HepG2 (cell line): ENCODE measurements around the gene SEPTIN5. TPM values are rescaled to one million over a fixed set of nuclear protein-coding genes. Genes with fewer than 3 reads are reported as not detected.

Experiments
- ATAC-seq: fragments of 200-7000 bp; cut with Tn5 transposase; 3 replicates; pipeline ENCODE4 v1.9.1; 2020; ENCODE audit warnings: mild to moderate bottlenecking, moderate library complexity
- BruUV-seq: library from RNA; stranded (reverse); fragments of 400-500 nt; replicated peaks from 2 replicates; lab custom pipeline; 2021; lab: Mats Ljungman, UMichigan
- CTCF ChIA-PET: fragments of 300-600 bp; formaldehyde crosslinking; extraction: SDS; loops from one replicate; lab custom pipeline; 2021; ENCODE audit warnings: low total read pairs, inconsistent platforms, low intra/inter-chr PET ratio; lab: Yijun Ruan, JAX
- POLR2A ChIA-PET: fragments of 350-600 bp; sonication (Branson Sonifier 250); formaldehyde crosslinking; loops from one replicate; lab custom pipeline; 2020; ENCODE audit warnings: antibody characterized with exemption, inconsistent platforms; lab: Yijun Ruan, JAX
- DNase-seq: peaks from one replicate; pipeline ENCODE4 v3.0.0-alpha.2; 2015; ENCODE audit warnings: low spot score
- FAIRE-seq: peaks from 3 replicates; lab custom pipeline; 2011; peaks lifted over from hg19 to GRCh38; lab: Jason Lieb, UNC
- H2AFZ ChIP-seq: one replicate; pipeline ENCODE4 v1.6.1; 2011; ENCODE audit warnings: low read length, inconsistent platforms
- H3K27ac ChIP-seq: fragments of 300-600 bp; 3 replicates; pipeline ENCODE4 v1.8.0; 2011; ENCODE audit warnings: mixed run types, mild to moderate bottlenecking, mixed read lengths, low read length, inconsistent platforms; ENCODE audit not compliant: insufficient read depth; ENCODE audit errors: extremely low read length
- H3K27me3 ChIP-seq, 2 experiments: fragments of 200-600 bp in 1 of 2; 2 replicates in 1 of 2; 3 replicates in 1 of 2; pipeline versions ENCODE4 v1.6.0 to v1.8.0; 2011; ENCODE audit warnings: low read length in 2 of 2, mild to moderate bottlenecking in 2 of 2, moderate library complexity in 2 of 2, inconsistent platforms in 1 of 2; ENCODE audit not compliant: insufficient read depth in 2 of 2, control insufficient read depth in 1 of 2
- H3K36me3 ChIP-seq, 2 experiments: fragments of 200-600 bp in 1 of 2; replicated peaks in 1 of 2; 2 replicates in 1 of 2; 3 replicates in 1 of 2; pipeline versions ENCODE4 v1.5.1 to v1.8.0; 2011; ENCODE audit warnings: low read length in 2 of 2, inconsistent platforms in 1 of 2; ENCODE audit not compliant: insufficient read depth in 2 of 2, control insufficient read depth in 1 of 2
- H3K4me1 ChIP-seq: 2 replicates; pipeline ENCODE4 v1.5.1; 2012; ENCODE audit warnings: low read length, inconsistent platforms; ENCODE audit not compliant: insufficient read depth
- H3K4me2 ChIP-seq: 2 replicates; pipeline ENCODE4 v1.6.0; 2011; ENCODE audit warnings: low read depth, low read length, inconsistent platforms
- H3K4me3 ChIP-seq, 3 experiments: fragments of 200-600 bp in 1 of 3; sonication (generic), shearing (Covaris generic) in 1 of 3; replicated peaks in 1 of 3; 2 replicates each; pipeline ENCODE4 v1.5.1; 2011 to 2016; ENCODE audit warnings: low read length in 3 of 3, inconsistent platforms in 2 of 3, low read depth in 2 of 3, mild to moderate bottlenecking in 2 of 3, control low read depth in 1 of 3, mixed read lengths in 1 of 3; ENCODE audit not compliant: insufficient read depth in 1 of 3
- H3K79me2 ChIP-seq: one replicate; pipeline ENCODE4 v1.6.1; 2011; ENCODE audit warnings: low read length, inconsistent platforms; ENCODE audit not compliant: insufficient read depth
- H3K9ac ChIP-seq: 2 replicates; pipeline ENCODE4 v1.6.0; 2011; ENCODE audit warnings: mild to moderate bottlenecking, low read depth, low read length, inconsistent platforms; ENCODE audit not compliant: insufficient read depth
- H3K9me3 ChIP-seq: 2 replicates; pipeline ENCODE4 v1.5.1; 2012; ENCODE audit warnings: mild to moderate bottlenecking, low read length
- H4K20me1 ChIP-seq: 2 replicates; pipeline ENCODE4 v1.6.0; 2011; ENCODE audit warnings: inconsistent platforms, mild to moderate bottlenecking, low read length, moderate library complexity; ENCODE audit not compliant: insufficient read depth
- AGO1 ChIP-seq: fragments of 200-400 bp; formaldehyde crosslinking; IDR thresholded peaks from 2 replicates; pipeline ENCODE4 v1.6.1; 2017; ENCODE audit warnings: mild to moderate bottlenecking, low read depth, low read length, moderate library complexity; ENCODE audit not compliant: poor library complexity, severe bottlenecking
- ATAD3A ChIP-seq: sonication (generic); formaldehyde crosslinking; IDR thresholded peaks from 2 replicates; pipeline ENCODE4 v1.4.0; 2020; ENCODE audit warnings: missing genetic modification reagents
- ELF4 ChIP-seq: sonication (generic); formaldehyde crosslinking; IDR thresholded peaks from 2 replicates; pipeline ENCODE4 v1.5.0; 2020; ENCODE audit warnings: missing genetic modification reagents, mild to moderate bottlenecking, moderate library complexity, borderline replicate concordance
- EP300 ChIP-seq, 3 experiments: sonication (generic) in 1 of 3; formaldehyde crosslinking in 1 of 3; IDR thresholded peaks; 2 replicates each; pipeline versions ENCODE4 v1.5.1 to v1.6.1; 2011 to 2020; ENCODE audit warnings: low read depth in 2 of 3, low read length in 2 of 3, borderline replicate concordance in 1 of 3, improper control_type of control experiment in 1 of 3, mild to moderate bottlenecking in 1 of 3, missing genetic modification reagents in 1 of 3, moderate library complexity in 1 of 3
- JUNB ChIP-seq: sonication (generic); formaldehyde crosslinking; IDR thresholded peaks from 2 replicates; pipeline ENCODE4 v1.8.0; 2022; ENCODE audit warnings: missing genetic modification reagents, mild to moderate bottlenecking, borderline replicate concordance
- KDM2A ChIP-seq: sonication (generic); formaldehyde crosslinking; IDR thresholded peaks from 2 replicates; pipeline ENCODE4 v1.4.0; 2020; ENCODE audit warnings: low read depth, missing genetic modification reagents, borderline replicate concordance
- NBN ChIP-seq: fragments of 450-650 bp; conservative IDR thresholded peaks from 2 replicates; pipeline ENCODE4 v1.6.1; 2017
- POLR2AphosphoS5 ChIP-seq: IDR thresholded peaks from 2 replicates; pipeline ENCODE4 v1.6.1; 2012; ENCODE audit warnings: low read depth, low read length
- PREB ChIP-seq: sonication (generic); formaldehyde crosslinking; IDR thresholded peaks from 2 replicates; pipeline ENCODE4 v1.4.0; 2020; ENCODE audit warnings: missing genetic modification reagents
- USF2 ChIP-seq, 2 experiments: sonication (generic) in 1 of 2; formaldehyde crosslinking in 1 of 2; IDR thresholded peaks; 2 replicates each; pipeline versions ENCODE4 v1.5.1 to v1.6.1; 2011 to 2020; ENCODE audit warnings: borderline replicate concordance in 1 of 2, low read depth in 1 of 2, low read length in 1 of 2, mild to moderate bottlenecking in 1 of 2, missing genetic modification reagents in 1 of 2, moderate library complexity in 1 of 2
- ZNF350 ChIP-seq: sonication (generic); formaldehyde crosslinking; IDR thresholded peaks from 2 replicates; pipeline ENCODE4 v1.4.0; 2020; ENCODE audit warnings: mild to moderate bottlenecking, low read depth, missing genetic modification reagents, borderline replicate concordance
- ZNF550 ChIP-seq: sonication (generic); formaldehyde crosslinking; IDR thresholded peaks from 2 replicates; pipeline ENCODE4 v1.4.0; 2020; ENCODE audit warnings: mild to moderate bottlenecking, missing genetic modification reagents, borderline replicate concordance
- ZNF552 ChIP-seq: sonication (generic); formaldehyde crosslinking; IDR thresholded peaks from 2 replicates; pipeline ENCODE4 v1.9.0; 2022; ENCODE audit warnings: missing genetic modification reagents, mild to moderate bottlenecking, borderline replicate concordance
- ZNF773 ChIP-seq: sonication (generic); formaldehyde crosslinking; IDR thresholded peaks from 2 replicates; pipeline ENCODE4 v1.4.0; 2020; ENCODE audit warnings: missing genetic modification reagents, borderline replicate concordance
- WGBS: methylation state at CpG from one replicate; pipeline ENCODE4 v1.1.6; 2017; ENCODE audit warnings: low lambda C conversion rate; 5-methylcytosine and 5-hydroxymethylcytosine counted together
- in situ Hi-C: cut with HindIII; loops from 2 replicates; pipeline ENCODE4 v1.10.0; 2017; ENCODE audit warnings: low pct_unique_long_range_greater_than_20kb; ENCODE audit not compliant: extremely low pct_ligation_motif_present
- intact Hi-C: fragments of 100-400 bp; cut with micrococcal nuclease; formaldehyde crosslinking; loops from one replicate; pipeline ENCODE4 v1.10.0; 2022; ENCODE audit not compliant: unreplicated experiment
- polyA plus RNA-seq, 8 experiments: library from polyadenylated mRNA; depleted of rRNA in 3 of 8; stranded (reverse) in 7 of 8; unstranded in 1 of 8; fragments of >200 nt; fragmentation: Illumina TruSeq in 4 of 8; extraction: Trizol in 4 of 8; gene quantifications; 2 replicates each; pipeline versions ENCODE4 v1.2.1 to v1.2.3, GENCODE V29; 2011 to 2016; ENCODE audit warnings: low read depth in 4 of 8, missing spikeins in 1 of 8, mixed read lengths in 1 of 8; ENCODE audit not compliant: insufficient read depth in 1 of 8
- total RNA-seq, 5 experiments: library from RNA; depleted of rRNA; stranded (reverse); fragments of >200 nt; fragmentation: Illumina TruSeq; extraction: Trizol; gene quantifications; 2 replicates each; pipeline ENCODE4 v1.2.3, GENCODE V29; 2016; ENCODE audit warnings: low read depth in 1 of 5
- TF ChIP-seq, protein P1 (sequence below): sonication (generic); formaldehyde crosslinking; IDR thresholded peaks from 2 replicates; pipeline ENCODE4 v1.8.1; 2023; ENCODE audit warnings: mild to moderate bottlenecking, missing genetic modification reagents

The SEPTIN5 gene
- total and polyA plus RNA-seq, 2 of the 13 experiments (the other 11 are each of a cell fraction or from before 2014, with no cell fraction given), result 0.33 TPM; not detected in 1

DNA sequence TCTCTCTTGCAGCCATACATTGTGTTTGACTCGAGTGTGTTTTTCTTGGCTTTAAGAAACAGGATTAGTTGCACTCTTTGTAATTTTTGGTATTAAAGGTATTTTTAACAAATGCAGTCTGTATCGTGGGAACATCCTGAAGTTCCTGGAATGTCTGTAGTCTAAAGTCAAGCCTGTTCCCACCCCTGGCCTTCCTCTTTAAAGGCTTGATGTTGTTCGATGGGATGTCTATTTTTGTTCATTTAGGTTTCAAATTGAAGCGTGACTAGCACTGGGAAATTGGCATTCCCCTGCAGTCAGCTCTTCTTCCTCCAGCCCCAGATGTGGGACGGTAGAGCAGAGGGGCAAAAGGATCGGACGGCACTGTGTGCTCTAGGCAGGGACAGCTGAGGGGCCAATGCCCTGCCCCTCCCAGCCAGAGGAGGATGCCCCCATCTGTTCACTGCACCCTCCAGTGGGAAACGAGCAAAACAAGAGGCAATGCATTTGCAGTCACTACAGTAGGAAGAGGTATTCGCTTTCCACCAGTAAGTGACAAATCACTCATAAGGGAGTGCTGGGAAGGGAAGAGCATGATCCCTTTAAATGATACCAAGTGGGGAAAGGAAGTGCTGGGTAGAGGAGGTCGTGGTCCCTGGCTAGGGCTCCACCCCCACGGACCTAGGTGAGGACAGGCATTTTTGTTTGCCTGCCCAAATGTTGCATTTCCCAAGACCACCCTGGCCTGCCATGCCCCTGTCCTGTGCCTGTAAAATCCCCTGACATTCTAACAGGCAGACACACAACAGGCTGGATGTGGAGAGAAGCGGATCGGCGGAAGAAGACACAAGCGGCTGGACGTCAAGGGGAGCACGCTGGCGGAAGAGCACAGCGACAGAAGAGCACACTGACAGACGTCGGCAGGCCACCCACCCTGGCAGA is 47.4 kb upstream of the SEPTIN5 start (continued):
- TF ChIP-seq PREB (CRISPR knock-in tag), result no peak
- no peak for TF ChIP-seq ZNF350 (CRISPR knock-in tag)
- TF ChIP-seq, protein P1, sequence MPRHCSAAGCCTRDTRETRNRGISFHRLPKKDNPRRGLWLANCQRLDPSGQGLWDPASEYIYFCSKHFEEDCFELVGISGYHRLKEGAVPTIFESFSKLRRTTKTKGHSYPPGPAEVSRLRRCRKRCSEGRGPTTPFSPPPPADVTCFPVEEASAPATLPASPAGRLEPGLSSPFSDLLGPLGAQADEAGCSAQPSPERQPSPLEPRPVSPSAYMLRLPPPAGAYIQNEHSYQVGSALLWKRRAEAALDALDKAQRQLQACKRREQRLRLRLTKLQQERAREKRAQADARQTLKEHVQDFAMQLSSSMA, result no peak
- no peak for TF ChIP-seq EP300 (IDR thresholded peaks at IDR 0.05; ENCODE audit: low read depth in 2 of 2, low read length in 2 of 2)
- TF ChIP-seq EP300 (CRISPR knock-in tag; IDR thresholded peaks at IDR 0.05; ENCODE audit: borderline replicate concordance), result no peak
- no peak for TF ChIP-seq NBN
- TF ChIP-seq ZNF773 (CRISPR knock-in tag), result no peak
- no peak for TF ChIP-seq ATAD3A (CRISPR knock-in tag)

- Histone ChIP-seq H3K27ac (no peak overlapping the region), H3K4me2 (no peak overlapping the region), H3K4me1 (no peaks in the 10 kb centered on the region), H4K20me1 (no peaks in the 10 kb centered on the region; the same call in 1 of the 2 replicates), H3K36me3 (no peaks in the 10 kb centered on the region), H3K79me2 (no peaks in the 10 kb centered on the region), H3K9me3 (no peaks in the 10 kb centered on the region), H3K9ac (no peak overlapping the region), H2AFZ (no peak overlapping the region), H3K27me3 (peaks cover 4 to 60% of the 10 kb centered on the region in 2 experiments; a peak in 4 of 5 replicates), H3K4me3 (no peak overlapping the region)
- intact Hi-C loops (no loop called here), in situ Hi-C loops (no loop called here)
- ChIA-PET CTCF (no interaction called here), POLR2A (no interaction called here)
- WGBS, result 44% methylated on average over 10 of the region's 19 CpGs
- no peak for DNase-seq
- BruUV-seq, result no TSS peak
- FAIRE-seq, result no peak
- no peak for ATAC-seq
- TF ChIP-seq ELF4 (CRISPR knock-in tag) (no peak), ZNF552 (CRISPR knock-in tag) (no peak), POLR2AphosphoS5 (no peak), JUNB (no peak), USF2 (IDR thresholded peaks at IDR 0.05; ENCODE audit: low read depth, low read length) (no peak), USF2 (CRISPR knock-in tag; IDR thresholded peaks at IDR 0.05; ENCODE audit: borderline replicate concordance) (no peak), AGO1 (no peak), KDM2A (CRISPR knock-in tag) (no peak), ZNF550 (no peak)
These were observed 46.2 kb upstream of the SEPTIN5 start for GRCh38 chr22:19667872-19668740.
